Lung microvascular endothelial cell (primary cell): ENCODE results near the gene INSL3. TPM values are rescaled to one million over a fixed set of nuclear protein-coding genes. Genes with fewer than 3 reads are reported as not detected.
"Not testable (repeated sequence)": the region's sequence is repeated elsewhere in the genome, so short reads cannot be mapped to it uniquely, and the experiment has no call there.

Experiments
- DNase-seq, 2 donors: peaks; one replicate each; pipeline versions ENCODE4 v3.0.0 to v3.0.0-alpha.2; 2010; ENCODE audit warnings: low read depth in 2 of 2
- total RNA-seq: library from RNA; depleted of rRNA; stranded (reverse); fragments of >200 nt; gene quantifications from 2 replicates; pipeline ENCODE4 v1.2.1, GENCODE V29; 2014

The INSL3 gene
- total RNA-seq, 1 donor from 2014 or later: not detected

DNA sequence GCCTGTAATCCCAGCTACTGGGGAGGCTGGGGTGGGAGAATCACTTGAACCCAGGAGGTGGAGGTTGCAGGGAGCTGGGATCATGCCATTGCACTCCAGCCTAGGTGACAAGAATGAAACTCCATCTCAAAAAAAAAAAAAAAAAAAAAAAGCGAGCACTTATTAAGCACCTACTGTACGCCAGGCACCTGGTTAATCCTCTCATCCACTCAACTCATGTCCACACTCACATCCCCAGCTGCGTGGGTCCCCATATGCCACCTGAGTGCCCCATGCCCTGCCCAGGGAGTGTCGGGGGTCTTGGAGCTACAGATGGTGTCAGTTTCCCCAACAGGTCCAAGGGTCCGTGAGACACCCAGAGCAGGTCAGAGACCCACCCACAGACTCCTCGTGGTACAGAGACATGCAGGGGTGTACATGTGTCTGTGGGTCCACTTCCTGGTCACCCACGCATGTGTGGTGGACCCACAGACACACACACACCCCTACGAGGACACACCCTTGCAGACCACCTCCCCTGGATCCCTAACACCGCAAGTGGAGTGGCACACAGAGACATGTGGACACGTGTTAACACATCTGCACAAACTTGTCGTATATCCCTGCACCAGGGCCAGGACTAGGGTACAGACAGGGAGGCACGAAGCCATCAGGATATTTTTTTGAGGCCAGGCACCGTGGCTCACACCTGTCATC, 3.5 kb downstream of the INSL3 start:
- DNase-seq: no peak

DNA sequence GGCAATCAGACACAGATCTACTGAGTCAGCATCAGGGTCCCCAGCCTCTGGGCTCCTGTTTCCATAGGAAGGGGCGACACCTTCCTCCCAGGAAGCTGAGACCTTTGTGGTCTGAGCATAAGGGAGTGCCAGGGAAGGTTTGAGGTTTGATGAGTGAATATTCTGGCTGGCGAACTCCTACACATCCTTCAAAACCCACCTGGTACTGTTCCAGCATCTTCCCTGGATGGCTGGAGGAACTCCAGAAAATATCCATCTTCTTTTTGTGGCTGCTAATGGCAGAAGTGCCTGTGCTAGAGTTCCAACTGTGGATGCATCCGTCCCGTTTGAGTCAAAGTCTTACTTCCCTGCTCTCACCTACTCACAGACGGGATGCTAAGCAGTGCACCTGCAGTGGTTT, 9.2 kb downstream of the INSL3 start:
- DNase-seq: no peak

DNA sequence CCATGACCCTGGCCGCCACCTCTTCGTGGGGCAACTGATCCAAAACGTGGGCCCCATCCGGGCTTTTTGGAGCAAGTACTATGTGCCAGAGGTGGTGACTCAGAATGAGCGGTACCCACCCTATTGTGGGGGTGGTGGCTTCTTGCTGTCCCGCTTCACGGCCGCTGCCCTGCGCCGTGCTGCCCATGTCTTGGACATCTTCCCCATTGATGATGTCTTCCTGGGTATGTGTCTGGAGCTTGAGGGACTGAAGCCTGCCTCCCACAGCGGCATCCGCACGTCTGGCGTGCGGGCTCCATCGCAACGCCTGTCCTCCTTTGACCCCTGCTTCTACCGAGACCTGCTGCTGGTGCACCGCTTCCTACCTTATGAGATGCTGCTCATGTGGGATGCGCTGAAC, 9.6 kb downstream of the INSL3 start:
- DNase-seq: no peak

DNA sequence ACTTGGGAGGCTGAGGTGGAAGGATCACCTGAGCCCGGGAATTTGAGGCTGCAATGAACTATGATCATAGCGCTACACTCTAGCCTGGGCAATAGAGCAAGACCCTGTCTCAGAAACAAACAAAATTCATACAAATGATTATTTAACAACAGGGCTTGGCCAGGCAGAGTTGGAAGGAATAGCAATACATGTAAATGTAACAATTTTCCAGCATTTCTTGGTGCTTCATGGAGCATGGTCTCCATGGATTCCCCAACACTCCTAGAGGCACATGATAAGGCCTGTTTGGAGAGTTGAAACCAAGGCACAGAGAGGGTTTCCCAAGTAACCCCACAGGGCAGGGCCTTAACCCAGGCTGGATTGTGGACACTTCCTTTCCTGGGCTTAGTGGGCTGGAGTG, 10.2 kb downstream of the INSL3 start:
- DNase-seq: no peak

DNA sequence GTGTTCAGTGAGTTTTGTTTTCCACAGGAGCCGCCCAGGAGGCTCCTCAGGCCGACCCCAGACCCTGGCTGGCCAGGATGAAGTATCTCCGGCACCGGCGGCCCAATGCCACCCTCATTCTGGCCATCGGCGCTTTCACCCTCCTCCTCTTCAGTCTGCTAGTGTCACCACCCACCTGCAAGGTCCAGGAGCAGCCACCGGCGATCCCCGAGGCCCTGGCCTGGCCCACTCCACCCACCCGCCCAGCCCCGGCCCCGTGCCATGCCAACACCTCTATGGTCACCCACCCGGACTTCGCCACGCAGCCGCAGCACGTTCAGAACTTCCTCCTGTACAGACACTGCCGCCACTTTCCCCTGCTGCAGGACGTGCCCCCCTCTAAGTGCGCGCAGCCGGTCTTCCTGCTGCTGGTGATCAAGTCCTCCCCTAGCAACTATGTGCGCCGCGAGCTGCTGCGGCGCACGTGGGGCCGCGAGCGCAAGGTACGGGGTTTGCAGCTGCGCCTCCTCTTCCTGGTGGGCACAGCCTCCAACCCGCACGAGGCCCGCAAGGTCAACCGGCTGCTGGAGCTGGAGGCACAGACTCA, 13.5 kb downstream of the INSL3 start:
- no peak for DNase-seq

DNA sequence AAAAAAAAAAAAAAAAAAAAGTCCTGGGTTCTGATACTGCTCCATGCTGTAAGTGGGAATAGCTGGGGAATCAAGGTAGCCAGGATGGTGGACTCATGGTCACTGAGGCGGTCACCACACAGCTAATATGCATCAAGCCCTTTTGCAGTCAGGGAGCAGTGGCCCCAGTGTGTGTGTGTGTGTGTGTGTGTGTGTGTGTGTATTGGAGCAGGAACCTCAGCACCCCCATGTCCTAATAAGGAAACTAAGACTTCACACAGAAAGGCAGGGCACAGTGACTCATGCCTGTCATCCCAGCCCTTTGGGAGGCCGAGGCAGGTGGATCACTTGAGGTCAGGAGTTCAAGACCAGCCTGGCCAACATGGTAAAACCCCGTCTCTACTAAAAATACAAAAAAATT, 14.4 kb downstream of the INSL3 start:
- DNase-seq: no peak

DNA sequence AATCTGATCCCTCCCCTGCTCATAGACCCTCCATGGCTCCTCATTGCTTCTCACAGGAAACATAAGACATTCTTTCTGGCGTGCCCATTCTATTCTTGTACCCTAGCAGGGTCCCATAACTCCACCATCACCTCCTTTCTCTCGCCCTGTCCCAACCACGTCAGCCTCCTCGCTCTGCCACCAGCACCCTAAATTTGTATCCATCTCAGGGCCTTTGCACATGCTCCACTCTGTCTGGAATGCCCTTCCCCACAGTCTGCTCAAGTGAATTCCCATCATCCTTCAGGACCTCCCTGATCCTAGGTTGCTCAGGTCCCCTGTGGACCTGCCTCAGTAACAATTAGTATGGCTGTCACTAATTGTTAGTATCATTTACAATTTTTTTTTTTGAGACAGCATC, 15.9 kb downstream of the INSL3 start:
- DNase-seq: no peak

DNA sequence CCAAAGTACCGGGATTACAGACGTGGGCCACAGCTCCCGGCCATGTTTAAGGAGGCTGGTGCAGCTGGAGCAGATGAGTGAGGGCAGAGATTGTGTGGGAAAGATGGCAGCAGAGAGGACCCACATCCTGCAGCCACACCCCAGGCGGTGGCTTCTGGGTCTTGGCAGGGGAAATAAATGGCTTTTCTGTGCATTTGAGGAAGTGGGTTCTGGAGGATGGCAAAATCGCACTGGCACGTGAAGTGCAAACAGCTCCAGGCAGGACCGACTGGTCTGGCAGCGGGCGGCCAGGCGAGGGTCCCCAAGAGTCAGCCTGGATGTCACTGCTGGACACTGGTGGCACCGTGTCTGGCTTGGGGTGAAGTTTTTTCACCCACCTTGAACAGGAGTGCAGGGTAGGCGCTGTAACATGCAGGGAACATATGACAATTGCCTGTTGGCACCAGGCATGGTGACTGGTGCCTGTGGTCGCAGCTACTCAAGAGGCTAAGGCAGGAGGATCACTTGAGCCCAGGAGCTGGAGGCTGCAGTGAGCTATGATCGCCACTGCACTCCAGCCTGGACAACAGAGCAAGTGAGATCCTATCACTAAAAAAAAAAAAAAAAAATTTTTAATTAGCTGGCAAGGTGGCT, 17.9 kb downstream of the INSL3 start:
- DNase-seq: no peak

DNA sequence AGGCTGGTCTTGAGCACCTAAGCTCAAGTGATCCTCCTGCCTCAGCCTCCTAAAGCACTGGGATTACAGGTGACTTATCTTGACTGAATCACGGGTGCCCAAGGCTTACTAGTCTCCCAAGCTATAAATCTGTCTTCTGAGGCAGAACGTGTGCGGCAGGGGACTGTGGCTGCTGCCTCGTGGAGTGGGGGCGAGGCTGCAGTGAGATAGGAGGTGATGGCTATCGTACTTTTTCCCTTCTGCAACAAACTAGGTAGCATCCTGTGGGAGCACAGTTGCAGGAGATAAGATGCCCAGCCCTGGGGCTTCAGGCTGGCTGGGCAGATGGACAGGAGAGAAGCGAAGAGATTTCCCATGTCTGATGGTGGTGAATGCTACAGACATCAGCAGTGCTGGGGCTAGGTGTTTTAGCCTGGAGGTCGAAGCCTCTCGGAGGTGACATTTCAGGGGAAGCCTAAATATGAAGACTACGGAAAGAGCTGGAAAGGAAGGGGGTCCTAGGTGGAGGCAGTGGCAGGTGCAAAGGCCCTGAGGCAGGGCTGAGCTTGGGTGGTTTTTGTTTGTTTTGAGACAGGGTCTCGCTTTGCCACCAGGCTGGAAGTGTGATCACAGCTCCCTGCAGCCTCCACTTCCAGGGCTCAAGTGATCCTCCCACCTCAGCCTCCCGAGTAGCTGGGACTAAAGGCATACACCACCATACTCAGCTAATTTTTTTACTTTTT, 19.0 kb downstream of the INSL3 start:
- no peak for DNase-seq

DNA sequence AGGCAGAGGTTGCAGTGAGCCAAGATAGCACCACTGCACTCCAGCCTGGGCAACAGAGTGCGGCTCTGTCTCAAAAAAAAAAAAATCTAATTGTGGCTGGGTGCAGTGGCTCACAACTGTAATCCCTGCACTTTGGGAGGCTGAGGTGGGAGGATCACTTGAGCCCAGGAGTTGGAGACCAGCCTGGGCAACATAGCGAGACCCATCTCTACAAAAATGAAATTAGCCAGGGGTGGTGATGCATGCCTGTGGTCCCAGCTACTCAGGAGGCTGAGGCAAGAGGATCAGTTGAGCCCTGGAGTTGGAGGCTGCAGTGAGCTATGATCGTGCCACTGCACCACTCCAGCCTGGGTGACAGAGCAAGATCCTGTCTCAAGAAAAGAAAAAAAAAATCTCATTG, 22.7 kb downstream of the INSL3 start:
- not testable (repeated sequence) for DNase-seq

DNA sequence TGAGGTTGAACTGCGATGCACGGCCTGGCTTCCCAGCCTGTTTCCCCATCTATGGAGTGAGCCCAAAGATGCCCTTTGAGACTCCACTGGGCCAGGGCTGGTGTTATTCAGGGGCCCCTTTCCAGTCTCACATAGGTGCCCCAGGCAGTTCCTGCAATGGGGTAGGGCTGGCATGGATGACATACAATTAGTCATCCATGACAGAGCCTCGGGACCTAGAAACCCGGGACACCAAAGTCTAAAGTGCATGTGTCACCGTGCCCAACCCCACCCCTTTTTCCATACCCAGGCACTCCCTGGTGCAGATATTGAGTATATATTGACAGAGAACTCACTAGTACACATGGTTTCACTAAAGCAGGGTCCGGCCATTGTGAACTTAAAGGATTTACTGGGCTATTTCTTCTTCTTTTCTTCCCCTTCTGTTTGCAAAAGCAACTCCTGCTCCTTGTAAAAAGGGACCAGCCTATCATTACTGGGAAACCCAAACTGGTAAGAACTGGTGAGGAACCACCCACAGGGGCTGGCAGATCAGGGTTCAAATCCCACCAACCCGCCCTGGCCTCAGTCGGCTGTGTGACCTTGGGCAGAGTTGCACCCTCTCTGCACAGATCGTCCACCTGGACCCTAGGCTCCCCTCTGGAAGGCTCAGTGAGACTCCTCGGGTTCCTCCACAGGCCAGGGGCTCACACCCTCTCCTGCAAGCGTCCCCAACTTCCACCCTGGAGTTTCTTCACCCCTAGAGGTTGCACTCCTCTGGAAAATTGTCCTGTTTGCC, 23.7 kb downstream of the INSL3 start:
- DNase-seq: no peak

DNA sequence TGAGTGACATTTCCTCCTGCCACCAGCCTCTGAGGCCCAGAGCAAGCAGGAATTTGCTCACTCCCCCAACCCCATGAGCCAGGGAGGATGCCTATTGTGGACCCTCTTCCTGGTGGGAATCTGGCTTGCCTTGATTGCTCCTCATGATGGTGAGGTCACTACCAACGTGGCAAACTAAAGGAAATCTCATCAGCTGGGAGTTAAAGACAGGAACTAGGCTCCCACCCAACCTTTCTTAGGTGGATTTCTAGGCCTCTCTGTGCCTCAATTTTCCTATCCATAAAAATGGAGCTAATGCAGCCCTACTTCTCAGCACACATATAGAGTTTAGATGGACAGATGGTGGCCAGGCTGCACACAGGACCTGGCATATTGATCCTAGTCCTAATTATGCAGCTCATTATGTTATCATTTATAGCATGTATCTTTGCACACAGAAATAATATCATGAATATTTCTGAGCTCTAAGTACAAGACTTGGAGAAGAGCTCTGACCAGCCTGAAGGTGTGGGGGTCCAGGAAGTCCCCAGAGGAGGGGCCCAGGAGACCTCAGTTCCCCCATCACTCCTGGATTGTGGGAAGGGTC, 24.4 kb downstream of the INSL3 start:
- DNase-seq: no peak

DNA sequence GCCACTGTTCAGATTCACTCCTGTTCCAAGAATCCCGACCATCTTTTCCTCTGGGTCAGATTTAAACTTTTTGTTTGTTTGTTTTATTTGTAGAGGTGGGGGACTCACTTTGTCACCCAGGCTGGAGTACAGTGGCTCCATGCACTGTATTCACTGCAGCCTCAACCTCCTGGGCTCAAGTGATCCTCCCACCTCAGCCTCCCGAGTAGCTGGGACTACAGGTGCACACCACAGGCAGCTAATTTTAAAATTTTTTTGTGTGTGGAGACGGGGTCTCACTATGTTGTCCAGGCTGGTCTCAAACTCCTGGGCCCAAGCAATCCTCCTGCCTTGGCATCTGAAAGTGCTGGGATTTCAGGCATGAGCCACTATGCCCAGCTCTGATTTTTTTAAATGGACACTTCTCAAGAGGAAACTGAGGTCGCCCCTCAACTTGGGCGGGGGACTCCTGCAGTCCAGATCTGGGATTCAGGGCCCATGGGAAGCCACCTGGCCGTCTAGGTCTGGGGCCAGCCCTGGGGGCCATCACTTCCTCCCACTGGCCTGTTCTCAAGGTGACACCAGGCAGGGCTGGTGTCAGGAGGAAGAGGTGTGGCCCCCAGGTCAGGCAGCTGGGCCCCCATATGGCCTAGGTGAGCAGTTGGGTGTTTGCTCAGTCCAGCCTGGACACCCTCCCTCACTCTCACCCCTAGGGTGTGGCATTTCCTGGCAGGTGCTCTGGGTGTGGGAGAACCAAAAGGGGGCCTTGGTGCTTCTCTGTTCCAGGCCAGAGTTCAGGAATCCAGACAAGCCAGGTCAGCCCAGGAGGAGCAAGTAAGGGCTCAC, 25.1 kb downstream of the INSL3 start:
- no peak for DNase-seq

DNA sequence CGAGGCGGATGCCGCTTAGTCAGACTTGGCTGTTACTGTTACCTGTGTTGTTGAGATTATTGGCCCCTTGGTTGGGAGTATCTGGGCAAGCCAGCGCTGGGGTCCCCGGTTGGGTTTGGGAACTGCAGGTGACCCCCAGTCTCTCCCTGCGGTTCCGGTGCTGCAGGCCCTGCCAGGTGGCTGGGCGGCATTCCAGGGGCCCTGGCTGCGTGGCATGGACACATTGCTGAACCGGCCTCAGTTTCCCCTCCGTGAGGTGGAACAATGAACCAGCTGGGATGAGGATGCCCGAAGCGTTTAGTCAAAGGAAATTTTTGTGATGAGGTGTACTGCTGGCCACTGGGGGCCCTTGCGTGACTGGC, 25.8 kb downstream of the INSL3 start:
- no peak for DNase-seq

DNA sequence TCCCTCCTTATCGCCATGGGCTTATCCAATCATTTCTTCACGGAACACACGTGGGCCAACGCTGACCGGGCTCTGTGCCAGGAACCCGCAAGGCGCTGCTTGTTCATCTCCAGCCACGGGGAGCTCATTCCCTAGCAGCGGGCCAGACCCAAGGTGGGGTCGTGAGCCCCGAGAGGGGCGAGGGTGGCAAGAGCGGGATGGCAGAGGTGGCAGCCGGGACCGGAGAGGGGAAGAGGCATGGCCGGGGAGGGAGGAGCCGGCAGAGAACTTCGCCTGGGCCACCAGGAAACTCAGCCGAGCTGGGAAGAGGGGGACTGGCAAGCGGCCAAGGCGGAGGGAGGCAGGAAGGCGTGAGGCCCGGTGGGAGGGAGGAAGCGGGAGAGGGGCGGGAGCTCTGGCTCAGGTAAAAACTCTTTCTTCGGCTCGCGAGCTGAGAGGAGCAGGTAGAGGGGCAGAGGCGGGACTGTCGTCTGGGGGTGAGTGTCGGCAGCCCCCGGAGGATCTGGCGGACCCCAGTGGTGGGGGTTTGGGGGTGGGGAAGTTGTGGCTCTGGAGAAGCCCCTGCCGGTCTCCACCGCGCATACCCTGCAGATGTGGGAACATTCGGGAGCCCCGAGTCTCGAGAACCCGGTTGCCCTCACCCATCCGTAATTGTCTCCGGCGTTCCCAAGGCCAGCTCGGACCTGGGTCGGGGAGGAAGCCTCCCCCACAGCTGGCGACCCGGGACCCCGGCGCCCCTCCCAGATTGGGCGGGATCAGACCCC, 26.4 kb downstream of the INSL3 start, which contains the start of gene B3GNT3:
B3GNT3 (plus strand) TSS at position 408 of the 764 bp plus-strand sequence. CDS start 12,670 bp downstream, outside the sequence.
- DNase-seq: peak; percentile 16 to 56

DNA sequence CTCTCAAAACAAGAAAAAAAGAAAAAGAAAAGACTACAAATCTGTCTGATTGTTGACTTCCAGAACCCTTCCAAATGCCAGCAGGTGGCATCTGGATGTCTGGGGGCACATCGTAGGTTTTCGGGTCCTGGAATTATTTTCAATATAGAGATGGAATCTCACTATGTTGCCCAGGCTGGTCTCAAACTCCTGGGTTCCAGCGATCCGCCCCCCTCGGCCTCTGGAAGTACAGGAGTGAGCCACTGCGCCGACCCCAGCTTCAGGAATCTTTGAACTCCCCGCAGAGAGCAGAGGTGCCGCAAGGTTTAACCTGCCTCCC, 26.9 kb downstream of the INSL3 start:
- DNase-seq: no peak

DNA sequence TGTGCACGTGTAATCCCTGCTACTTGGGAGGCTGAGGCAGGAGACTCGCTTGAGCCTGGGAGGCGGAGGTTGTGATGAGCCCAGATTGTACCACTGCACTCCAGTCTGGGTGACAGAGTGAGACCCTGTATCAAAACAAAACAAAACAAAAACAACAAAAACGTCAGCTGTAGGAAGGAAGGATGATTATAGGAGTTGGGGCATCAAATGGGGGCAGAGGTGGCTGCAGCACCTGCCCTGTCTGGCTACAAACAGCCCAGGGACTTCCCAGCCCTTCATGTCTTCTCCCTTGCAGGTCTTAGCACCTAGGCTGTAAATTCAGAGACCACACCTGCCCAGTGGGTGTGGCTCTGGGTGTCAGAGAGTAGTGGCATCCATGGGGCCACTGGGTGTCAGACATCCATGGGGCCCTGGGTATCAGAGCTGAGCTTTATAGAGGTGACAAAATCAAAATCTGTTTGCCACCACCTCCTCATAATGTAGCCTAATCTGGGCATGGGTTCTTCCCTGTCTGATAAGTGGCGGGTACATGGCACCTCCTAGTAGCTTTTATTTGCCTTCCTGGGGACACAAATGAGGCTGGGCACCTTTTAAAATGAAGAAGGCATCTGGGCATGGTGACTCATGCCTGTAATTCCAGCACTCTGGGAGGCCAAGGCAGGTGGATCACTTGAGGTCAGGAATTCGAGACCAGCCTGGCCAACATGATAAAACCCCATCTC, 31.1 kb downstream of the INSL3 start:
- no peak for DNase-seq

DNA sequence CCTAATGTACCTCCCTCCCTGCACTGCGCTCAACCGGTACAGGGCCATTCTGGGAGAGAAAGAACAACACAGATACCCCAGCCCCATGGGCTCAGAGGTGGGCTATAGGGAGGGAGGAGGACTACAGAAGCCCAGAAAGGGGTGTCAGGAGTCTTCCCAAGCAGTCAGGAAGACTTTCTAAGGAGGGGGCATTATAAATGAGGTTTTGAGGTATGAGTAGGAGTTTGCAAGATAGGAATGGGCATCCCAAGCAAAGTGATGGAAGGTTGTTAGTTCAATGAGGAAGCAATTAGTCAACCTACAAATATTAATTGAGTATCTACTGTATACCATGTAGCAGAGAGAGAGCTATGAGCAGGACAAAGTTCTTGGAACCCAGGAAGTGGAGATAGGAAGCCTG, 32.7 kb downstream of the INSL3 start:
- DNase-seq: no peak

DNA sequence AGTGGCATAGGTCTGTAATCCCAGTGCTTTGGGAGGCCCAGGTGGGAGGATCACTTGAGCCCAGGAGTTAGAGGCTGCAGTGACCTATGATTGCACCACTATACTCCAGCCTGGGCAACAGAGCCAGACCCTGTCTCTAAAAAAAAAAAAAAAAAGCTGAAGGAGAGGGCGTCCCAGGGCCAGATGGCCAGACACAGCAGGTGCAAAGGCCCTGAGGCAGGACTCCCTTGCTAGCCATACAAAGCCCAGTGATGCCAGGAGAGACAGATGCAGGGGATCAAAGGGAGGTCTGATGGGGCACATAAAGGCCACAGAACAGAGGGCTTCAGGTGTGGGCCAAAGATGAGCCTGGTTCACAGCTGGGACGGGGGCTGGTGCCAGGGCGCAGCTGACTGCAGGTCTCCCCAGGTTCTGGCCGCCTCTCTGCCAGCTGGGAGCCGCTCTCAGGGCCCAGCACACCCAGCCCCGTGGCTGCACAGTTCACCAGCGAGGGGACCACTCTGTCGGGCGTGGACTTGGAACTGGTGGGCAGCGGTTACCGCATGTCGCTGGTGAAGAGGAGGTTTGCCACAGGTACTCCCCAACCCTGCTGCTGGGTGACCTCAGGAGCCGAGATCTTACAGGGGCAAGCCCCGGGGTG, 33.9 kb downstream of the INSL3 start:
- no peak for DNase-seq
